ENCODE measurements around the gene LRCH4.

The LRCH4 gene, protein sequence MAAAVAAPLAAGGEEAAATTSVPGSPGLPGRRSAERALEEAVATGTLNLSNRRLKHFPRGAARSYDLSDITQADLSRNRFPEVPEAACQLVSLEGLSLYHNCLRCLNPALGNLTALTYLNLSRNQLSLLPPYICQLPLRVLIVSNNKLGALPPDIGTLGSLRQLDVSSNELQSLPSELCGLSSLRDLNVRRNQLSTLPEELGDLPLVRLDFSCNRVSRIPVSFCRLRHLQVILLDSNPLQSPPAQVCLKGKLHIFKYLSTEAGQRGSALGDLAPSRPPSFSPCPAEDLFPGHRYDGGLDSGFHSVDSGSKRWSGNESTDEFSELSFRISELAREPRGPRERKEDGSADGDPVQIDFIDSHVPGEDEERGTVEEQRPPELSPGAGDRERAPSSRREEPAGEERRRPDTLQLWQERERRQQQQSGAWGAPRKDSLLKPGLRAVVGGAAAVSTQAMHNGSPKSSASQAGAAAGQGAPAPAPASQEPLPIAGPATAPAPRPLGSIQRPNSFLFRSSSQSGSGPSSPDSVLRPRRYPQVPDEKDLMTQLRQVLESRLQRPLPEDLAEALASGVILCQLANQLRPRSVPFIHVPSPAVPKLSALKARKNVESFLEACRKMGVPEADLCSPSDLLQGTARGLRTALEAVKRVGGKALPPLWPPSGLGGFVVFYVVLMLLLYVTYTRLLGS

DNA sequence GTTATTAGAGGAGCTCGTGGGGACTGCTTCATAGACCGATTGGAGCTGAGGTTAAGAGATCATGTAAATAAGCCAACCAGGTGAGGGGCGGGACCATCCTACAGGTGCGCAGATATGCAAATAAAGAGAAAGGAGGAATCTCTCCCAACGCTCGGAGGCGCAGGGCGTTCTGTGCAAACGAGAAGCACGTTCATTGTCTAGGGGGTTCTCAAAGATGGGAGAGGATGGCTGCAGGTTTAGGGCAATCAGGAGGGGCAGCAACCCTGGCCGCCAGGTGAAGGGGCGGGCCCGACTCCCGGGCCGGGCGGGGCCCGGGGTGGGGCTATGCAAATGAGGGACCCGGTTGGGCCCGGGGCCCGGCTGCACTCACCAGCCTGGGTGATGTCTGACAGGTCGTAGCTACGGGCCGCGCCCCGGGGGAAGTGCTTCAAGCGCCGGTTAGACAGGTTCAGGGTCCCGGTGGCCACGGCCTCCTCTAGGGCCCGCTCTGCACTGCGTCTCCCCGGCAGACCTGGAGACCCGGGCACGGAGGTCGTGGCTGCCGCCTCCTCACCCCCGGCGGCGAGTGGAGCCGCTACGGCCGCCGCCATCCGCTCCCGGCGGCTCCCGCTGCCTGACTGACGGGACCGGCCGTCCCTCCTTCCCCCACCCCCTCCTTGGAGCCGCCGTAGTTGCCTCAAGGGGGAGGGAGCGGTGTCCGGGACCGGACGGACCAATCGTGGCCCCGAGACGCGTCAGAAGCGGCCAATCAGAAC, at the start of gene LRCH4:
TSS of gene LRCH4 (minus strand) at position 619 of the 755 bp plus-strand sequence. CDS start at position 590, 29 bp downstream.
- no peak for DNase-seq (ENCODE audit: low read depth)

DNA sequence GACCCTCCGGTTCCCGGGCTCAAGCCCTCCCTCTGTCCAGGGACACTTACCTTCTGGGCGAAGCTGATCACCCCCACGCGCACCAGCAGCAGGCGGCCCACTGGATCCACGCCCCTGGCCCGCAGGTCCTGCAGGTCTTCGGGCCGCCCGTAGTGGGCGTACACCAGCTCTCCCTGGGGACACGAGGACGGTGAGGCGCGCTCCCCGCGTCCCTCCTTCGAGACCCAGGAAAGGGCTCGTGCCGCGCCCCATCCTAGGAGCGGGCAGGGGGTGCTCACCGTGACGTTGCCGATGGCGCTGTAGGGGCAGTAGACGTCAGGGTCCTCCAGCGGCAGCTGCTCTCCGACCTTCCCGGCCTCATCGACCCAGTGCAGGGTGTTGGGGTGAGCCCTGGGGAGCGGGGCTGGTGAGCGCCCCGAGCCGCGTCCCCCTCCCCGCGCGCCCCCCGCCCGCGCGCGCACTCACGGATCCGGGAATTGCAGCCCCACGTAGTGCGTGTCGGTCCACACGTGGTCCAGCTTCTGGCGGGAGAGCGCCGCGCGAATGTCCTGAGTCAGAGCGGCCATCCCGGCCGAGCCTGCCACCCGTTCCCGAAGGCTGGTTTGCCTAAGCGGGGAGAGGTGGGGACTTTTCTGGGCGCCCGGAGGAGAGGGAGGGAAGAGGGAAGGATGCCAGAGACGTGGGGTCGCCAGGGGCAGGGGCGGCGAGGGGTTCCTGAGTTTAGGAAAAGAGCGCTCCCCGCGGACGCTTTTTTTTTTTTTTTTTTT, 47.2 kb upstream of the LRCH4 start:
- DNase-seq (ENCODE audit: low read depth), result no peak

DNA sequence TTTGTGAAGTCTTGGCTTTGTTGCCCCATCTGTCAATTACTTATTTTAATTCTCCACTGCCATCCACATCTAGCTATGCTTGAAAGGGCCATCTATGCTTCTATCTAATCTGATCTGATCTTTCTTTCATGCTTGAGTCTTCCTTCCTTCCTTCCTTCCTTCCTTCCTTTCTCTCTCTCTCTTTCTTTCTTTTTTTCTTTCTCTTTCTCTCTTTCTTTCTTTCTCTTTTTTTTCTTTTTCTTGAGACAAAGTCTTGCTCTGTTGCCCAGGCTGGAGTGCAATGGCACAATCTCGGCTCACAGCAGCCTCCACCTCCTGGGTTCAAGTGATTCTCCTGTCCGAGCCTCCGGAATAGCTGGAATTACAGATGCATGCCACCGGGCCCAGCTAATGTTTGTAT, 44.1 kb upstream of the LRCH4 start:
- DNase-seq (ENCODE audit: low read depth), result no peak

DNA sequence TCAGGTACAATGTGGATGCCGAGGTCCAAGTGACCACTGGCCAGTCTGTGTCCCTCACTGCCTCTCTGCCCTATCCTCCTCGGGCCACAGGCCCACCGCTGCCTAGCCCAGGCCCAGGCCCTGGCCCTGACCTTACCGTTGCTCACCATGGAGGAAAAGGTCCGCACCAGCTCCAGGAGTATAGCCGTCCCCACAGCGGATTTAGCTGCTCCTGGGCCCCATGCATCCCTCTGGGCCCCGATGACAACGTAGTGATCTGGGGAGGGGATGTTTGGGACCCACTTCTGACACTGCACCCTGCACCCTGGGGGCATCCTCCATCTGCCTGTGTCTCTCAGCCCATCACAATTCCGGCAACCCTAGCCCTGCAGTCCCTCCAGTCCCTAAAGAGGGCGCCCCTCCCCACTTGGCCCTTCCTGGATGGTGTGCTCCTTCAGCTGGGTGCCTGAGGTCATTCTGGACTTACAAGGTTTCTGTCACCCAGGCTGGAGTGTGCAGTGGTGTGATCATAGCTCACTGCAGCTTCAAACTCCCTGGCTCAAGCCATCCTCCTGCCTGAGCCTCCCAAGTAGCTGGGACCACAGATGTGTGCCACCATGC, 43.3 kb upstream of the LRCH4 start:
- no peak for DNase-seq (ENCODE audit: low read depth)

DNA sequence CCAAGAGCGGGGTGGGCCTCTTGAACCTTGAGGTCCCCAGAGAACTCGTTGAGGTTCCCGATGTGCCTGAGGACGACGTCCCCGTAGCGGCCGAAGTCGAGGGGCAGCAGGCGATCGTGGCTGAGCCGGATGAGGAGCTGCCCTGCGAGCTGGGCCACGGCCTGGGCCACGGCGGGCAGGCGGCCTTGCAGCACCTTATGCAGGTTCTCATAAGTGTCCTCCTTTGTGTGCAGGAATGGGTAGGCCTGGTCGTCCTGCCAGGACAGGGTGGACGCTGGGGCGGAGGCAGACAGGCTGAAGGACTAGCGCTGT, 41.3 kb upstream of the LRCH4 start:
- no peak for DNase-seq (ENCODE audit: low read depth)

DNA sequence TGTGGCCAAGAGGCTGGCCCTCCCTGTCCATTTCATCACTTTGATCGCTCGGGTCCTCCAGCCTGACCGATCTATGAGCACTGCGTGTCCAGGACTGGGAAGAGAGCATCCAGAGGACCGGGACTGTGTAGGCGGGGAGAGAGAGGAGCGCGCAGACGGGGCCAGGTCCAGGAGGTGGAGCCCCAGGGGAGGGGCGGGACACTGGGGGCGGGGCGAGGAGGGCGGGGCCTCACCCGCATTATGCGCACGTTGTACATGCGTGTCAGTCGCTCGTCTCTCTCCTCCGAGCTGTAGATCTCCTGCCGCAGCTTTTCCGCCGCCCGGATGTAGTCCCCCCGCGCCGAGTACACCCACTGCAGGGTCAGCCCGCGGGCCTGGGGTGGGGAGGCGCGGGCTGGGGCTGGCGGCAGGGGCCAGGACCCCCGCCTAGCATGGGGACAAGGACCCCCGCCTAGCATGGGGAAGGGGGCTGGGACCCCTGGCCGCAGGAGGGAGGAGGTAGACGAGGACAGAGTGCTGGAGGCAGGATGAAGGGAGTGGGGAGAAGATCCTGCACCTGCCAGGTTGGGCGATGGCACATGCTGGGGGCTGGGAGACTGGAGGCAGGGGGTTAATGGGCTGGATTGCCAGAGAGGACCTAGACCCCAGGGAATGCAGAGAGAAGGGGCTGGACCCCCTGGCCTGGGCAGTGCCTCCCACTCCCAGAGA, 40.8 kb upstream of the LRCH4 start:
- no peak for DNase-seq (ENCODE audit: low read depth)

DNA sequence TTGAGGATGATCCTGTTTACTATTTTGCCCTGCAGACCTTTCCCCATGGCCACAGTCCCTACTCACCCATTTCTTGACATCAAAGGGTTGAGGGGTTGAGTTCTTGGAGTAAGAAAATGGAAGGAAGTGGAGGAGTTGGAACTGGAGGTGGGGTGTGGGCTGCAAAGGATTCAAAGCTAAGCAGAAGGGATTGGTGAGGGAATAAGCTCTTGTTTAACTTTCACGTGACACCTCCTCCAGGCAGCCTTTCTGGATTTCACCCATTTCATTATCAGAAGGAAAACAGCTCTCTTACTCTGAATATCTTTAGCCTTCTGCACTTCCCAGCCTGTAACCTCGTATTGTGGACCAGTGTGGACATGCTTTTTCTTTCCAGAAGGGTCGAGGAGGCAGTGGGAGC, 40.1 kb upstream of the LRCH4 start:
- no peak for DNase-seq (ENCODE audit: low read depth)

DNA sequence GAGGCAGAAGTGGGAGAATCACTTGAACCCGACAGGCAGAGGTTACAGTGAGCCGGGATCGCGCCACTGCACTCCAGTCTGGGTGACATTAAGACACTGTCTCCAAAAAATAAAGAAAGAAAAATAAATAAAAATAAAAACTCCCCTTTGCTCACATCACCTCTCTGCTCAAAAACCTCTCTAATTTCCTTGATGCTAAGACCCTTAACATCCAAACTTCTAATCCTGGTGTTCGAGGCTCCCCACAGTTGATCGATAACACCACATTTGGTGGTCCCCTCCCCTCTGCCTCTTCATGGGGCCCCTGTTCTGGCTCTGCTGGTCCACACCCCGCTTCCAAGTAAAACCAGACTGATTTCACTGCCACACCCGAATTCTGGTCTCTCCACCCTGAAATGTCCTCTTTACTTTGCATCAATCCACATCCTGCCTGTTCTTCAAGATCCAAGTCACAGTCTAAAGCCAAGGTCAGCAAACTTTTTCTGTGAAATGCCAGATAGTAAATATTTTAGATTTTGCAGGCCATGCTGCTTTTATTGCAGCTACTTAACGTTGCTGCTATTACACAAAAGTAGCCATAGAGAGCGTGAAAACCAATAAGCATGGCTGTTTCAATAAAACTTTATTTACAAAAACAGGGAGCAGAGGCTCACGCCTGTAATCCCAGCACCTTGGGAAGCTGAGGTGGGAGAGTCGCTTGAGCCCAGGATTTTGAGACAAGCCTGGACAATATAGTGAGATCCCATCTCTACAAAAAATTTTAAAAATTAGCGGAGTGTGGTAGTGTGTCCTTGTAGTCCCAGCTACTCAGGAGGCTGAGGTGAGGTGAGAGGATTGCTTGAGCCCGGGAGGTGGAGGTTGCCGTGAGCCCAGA, 38.3 kb upstream of the LRCH4 start:
- DNase-seq (ENCODE audit: low read depth), result no peak

DNA sequence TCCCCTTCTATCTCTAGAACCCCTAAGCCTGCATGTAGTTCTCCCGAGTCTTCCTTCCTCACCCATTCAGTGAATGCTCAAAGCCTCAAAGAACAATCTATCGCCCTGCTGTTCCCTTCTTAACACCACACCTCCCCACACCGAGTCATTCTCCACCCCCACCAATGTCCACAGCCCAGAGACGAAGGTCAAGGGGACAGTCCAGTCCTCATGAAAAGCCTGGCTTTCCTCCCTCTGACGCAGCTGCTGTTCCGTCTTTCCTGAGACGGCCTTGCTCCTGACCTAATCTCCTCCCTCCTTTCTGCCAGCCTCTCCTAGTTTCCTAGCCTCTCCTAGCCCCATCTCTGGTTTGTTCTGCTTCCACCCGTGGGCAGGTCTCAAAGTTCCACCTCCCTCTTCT, 35.6 kb upstream of the LRCH4 start:
- no peak for DNase-seq (ENCODE audit: low read depth)

DNA sequence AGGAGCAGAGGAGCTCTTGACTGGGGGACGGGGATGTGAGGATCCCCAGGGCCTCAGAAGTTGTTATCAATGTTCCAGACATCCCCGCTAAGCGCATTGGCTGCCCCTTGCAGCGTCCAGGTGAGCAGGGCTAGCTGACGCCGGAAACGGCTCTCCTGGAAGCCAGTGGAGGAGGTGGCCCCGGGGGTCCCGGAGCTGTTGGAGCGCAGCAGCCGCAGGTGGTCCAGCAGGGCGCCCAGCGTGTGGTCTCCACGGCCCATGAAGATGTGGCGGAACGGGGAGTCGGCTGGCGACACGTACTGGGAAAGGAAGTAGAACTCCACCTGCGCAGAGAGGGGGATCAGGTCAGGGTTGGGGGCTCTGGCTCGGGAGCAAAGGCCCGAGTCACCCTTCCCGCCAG, 34.9 kb upstream of the LRCH4 start:
- DNase-seq (ENCODE audit: low read depth), result no peak

DNA sequence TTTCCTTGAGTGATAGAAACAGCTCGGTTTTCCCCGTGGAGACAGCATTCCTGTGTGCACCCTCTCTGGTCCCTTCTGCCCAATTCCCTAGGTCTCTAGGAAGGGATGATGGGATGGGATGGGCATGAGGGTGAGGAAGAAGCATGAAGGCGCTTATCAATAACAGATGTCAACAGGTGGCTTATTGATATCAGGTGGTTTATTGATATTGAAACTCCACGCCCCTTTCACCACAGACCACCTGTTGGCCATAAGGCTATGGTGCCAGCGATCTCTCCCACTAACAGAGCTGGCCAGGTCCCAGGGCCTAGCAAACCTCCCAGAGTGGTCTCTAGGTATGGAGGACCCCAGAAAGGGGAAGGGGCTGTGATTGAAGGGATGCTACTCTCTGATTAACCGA, 34.3 kb upstream of the LRCH4 start:
- no peak for DNase-seq (ENCODE audit: low read depth)

DNA sequence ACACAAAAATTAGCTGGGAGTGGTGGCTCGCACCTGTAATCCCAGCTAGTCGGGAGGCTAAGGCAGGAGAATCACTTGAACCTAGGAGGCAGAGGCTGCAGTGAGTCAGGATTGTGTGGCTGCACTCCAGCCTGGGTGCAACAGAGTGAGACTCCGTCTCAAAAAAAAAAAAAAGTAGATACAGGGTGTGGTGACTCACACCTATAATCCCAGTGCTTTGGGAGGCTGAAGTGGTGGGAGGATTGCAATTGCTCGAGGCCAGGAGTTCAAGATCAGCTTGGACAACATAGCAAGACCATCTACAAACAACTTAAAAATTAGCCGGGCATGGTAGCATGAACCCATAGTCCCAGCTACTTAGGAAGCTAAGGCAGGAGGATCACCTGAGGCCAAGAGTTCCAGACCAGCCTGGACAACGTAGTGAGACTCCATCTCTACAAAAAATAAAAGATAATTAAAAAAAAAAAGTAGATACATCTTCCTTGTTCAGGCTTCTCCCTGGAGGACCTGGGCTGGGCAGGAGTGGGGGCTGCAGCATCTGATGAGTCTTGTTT, 28.5 kb upstream of the LRCH4 start:
- DNase-seq (ENCODE audit: low read depth), result no peak

DNA sequence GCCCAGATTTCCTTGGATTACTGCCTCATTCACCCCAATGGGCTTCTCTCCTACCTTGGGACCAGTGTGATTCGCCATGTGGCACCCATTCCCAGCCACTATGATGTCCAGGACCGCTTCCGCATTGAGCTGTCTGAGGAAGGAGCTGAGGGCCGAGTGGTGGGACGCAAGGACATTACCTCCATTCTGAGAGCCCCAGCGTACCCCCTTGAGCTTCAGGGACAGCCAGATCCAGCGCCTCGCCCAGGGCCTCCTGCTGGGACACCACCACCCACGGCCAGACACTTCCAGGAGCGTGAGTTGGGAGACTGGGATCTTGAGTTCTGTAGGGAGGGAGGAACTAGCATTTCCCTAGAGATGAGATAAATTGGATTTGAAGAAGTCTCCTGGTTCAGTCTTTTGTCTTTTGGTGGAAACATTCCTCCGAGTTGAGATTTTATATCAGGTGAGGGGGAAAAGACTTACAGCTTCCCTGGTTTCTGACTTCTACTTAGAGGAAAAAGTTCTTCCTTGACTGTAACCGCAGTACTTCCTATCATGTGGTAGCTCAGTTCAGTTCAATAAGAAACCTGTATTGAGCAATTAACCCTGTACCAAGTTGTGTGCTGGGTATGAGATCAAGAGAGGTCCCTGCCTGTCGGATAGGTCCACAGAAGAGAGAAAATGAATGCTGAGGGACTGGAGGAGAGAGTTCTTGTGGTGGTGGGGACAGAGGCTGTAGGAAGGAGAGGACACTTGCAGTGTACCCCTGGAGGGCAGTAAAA, 27.7 kb upstream of the LRCH4 start:
- no peak for DNase-seq (ENCODE audit: low read depth)

DNA sequence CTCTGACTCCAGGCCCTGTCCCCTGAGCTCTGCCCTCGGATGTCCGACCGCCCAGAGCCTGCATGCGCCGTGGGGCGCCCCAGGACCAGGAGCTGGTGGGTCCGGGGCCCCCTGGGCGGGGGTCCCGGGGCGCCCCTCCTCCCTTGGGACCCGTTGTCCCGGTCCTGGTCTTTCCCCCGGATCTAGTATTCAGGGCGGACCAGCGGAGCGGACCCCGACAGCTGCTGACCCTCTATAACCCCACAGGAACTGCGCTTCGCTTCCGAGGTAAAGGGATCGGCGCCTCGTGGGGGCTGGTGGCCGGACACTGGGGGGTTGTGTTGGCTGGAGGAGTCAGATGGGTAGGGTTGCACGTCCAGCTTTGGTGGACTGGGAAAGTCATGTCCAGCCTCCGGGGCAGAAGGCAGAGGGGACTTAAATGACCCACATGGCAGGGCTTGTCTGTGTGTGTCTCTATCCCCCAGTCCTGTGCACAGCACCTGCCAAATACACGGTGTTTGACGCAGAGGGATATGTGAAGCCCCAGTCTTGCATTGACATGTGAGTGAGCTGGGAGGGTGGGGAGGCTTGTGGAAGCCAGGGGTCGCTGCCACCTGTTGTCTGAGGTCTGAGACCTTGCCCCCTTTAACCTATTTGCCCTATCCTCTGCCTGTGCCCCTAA, 26.9 kb upstream of the LRCH4 start:
- no peak for DNase-seq (ENCODE audit: low read depth)

DNA sequence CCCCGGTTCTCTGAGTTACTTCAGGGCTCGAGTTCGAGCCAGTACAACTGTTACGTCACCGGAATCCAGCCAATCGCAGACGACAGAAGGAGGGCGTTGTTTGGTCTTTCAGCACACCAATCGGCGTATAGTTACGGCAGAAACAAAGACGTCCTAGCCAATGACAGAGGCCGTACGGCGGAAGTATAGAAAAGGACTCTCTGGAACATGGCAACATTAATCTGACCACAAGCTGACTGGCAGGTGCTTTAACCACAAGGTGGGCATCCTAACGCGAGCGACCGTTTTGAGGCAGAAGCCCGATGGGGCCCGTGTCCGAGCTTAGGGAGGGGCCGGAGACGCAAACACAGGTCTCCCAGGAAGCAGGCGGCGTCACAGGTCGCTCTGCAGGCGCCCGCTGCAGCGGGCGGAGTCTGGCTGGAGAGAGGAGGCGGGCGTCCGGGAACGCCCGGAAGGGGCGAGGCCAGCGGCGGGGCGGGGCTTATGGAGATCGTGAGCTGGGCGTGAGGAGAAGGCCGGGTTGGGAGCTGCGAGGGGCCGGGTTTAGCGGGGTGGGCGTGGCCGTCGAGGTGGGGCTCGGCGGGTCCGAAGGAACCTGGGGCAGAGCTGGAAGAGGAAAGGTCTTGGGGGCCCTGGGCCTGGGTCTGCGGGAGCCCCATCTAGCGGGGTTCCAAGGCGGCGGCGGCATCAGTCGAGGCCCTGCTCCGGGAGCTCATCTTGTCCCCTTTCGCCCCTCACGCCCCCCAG, 26.2 kb upstream of the LRCH4 start, which contains the start of gene MOSPD3:
TSS of gene MOSPD3 (plus strand) at position 558 of the 747 bp plus-strand sequence. CDS start 252 bp downstream, outside the sequence.
- peak; percentile 94 for DNase-seq (ENCODE audit: low read depth)

DNA sequence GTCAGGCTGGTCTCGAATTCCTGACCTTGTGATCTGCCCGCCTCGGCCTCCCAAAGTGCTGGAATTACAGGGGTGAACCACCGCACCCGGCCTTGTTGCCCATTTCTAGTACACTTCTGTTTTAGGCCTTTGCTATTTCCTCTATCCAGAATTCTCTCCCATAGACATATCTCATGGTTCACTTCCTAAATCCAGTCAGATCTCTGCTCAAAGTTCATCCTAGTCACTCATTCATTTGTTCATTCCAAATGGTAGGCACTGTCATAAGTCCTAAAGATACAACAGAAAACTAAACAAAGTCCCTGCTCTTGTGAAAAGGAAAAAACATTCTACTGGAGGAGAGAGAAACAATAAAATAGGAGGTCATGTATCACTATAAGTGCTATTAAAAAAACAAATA, 24.0 kb upstream of the LRCH4 start:
- DNase-seq (ENCODE audit: low read depth), result no peak

DNA sequence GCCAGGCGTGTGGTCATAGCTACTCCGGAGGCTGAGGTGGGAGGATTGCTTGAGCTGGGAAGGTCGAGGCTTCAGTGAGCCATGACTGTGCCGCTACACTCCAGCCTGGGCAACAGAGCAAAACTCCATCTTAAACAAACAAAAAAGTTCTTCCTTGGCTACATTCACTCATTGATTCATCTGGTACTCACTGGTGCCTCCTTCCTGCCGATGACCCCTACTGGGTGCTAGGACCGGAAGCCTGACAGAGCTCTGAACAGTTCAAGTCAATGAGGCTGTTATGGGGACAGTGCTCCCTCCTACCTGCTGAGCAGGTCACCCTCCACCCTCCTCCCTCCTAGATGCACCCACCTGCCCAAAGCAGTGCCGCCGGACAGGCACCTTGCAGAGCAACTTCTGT, 21.2 kb upstream of the LRCH4 start:
- DNase-seq (ENCODE audit: low read depth), result no peak

DNA sequence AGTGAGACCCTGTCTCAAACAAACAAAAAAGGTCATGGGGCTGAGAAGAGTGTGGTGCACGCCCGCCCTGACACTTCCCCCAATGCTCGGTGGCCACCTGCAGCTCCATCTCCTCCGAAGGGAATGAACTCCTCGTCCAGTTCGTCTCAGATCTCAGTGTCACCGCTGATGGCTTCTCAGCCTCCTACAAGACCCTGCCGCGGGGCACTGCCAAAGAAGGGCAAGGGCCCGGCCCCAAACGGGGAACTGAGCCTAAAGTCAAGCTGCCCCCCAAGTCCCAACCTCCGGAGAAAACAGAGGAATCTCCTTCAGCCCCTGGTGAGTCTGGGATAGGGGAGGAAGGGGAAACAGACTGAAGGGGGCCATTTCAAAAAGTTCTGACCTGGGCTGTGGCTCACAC, 20.4 kb upstream of the LRCH4 start:
- no peak for DNase-seq (ENCODE audit: low read depth)

Data from HS-5 (cell line).